ENCODE measurements around the gene FBXW4. TPM values are rescaled to one million over a fixed set of nuclear protein-coding genes. Genes with fewer than 3 reads are reported as not detected.

Gene FBXW4
- polyA plus RNA-seq, 1 donor from 2014 or later: 7.7 TPM

GRCh38 chr10:101571271-101571925 lies 123.6 kb downstream of the FBXW4 start:
- H3K4me3 ChIP-seq (ENCODE audit: low read length): no peak overlapping the region
- TF ChIP-seq EP300 (conservative IDR thresholded peaks at IDR 0.05; ENCODE audit: poor library complexity, severe bottlenecking): no peak
- TF ChIP-seq, protein P1, sequence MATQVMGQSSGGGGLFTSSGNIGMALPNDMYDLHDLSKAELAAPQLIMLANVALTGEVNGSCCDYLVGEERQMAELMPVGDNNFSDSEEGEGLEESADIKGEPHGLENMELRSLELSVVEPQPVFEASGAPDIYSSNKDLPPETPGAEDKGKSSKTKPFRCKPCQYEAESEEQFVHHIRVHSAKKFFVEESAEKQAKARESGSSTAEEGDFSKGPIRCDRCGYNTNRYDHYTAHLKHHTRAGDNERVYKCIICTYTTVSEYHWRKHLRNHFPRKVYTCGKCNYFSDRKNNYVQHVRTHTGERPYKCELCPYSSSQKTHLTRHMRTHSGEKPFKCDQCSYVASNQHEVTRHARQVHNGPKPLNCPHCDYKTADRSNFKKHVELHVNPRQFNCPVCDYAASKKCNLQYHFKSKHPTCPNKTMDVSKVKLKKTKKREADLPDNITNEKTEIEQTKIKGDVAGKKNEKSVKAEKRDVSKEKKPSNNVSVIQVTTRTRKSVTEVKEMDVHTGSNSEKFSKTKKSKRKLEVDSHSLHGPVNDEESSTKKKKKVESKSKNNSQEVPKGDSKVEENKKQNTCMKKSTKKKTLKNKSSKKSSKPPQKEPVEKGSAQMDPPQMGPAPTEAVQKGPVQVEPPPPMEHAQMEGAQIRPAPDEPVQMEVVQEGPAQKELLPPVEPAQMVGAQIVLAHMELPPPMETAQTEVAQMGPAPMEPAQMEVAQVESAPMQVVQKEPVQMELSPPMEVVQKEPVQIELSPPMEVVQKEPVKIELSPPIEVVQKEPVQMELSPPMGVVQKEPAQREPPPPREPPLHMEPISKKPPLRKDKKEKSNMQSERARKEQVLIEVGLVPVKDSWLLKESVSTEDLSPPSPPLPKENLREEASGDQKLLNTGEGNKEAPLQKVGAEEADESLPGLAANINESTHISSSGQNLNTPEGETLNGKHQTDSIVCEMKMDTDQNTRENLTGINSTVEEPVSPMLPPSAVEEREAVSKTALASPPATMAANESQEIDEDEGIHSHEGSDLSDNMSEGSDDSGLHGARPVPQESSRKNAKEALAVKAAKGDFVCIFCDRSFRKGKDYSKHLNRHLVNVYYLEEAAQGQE (IDR thresholded peaks at IDR 0.05; ENCODE audit: borderline replicate concordance): no peak
- no peak for TF ChIP-seq SMC3 (conservative IDR thresholded peaks at IDR 0.05; ENCODE audit: poor library complexity)
- TF ChIP-seq TAF1 (IDR thresholded peaks at IDR 0.05; ENCODE audit: low read depth): no peak
- no peak for TF ChIP-seq RAD21 (conservative IDR thresholded peaks at IDR 0.05)
- TF ChIP-seq POLR2AphosphoS5 (IDR thresholded peaks at IDR 0.05): no peak
- TF ChIP-seq CTCF (IDR thresholded peaks at IDR 0.05; ENCODE audit: poor library complexity, severe bottlenecking): no peak
- TF ChIP-seq MXI1 (conservative IDR thresholded peaks at IDR 0.05; ENCODE audit: poor library complexity, severe bottlenecking): no peak
- TF ChIP-seq EZH2 (IDR thresholded peaks at IDR 0.05; ENCODE audit: borderline replicate concordance, insufficient read depth, low read length, poor library complexity, severe bottlenecking): no peak
- H3K9me3 ChIP-seq (ENCODE audit: low read length): no peaks in the 10 kb centered on the region
- H3F3A ChIP-seq (ENCODE audit: insufficient read depth, low read length, poor library complexity, severe bottlenecking): no peaks in the 10 kb centered on the region
- H3K27me3 ChIP-seq (ENCODE audit: insufficient read depth, low read depth, low read length): peaks cover 22% of the 10 kb centered on the region
- H3K36me3 ChIP-seq (ENCODE audit: insufficient read depth, low read length): no peaks in the 10 kb centered on the region
- H3K9ac ChIP-seq (ENCODE audit: low read length): no peak overlapping the region
- H3K27ac ChIP-seq (ENCODE audit: low read length): no peak overlapping the region
- H3K79me2 ChIP-seq (replicated peaks; ENCODE audit: insufficient read depth, low read length): no peaks in the 10 kb centered on the region
- H3K9me2 ChIP-seq (ENCODE audit: insufficient read depth, low read length): no peaks in the 10 kb centered on the region
- no peaks in the 10 kb centered on the region for H4K20me1 ChIP-seq (ENCODE audit: insufficient read depth)
- H3K4me2 ChIP-seq (ENCODE audit: low read length): no peak overlapping the region
- no peak overlapping the region for H2AFZ ChIP-seq (ENCODE audit: low read depth, low read length)

DNA sequence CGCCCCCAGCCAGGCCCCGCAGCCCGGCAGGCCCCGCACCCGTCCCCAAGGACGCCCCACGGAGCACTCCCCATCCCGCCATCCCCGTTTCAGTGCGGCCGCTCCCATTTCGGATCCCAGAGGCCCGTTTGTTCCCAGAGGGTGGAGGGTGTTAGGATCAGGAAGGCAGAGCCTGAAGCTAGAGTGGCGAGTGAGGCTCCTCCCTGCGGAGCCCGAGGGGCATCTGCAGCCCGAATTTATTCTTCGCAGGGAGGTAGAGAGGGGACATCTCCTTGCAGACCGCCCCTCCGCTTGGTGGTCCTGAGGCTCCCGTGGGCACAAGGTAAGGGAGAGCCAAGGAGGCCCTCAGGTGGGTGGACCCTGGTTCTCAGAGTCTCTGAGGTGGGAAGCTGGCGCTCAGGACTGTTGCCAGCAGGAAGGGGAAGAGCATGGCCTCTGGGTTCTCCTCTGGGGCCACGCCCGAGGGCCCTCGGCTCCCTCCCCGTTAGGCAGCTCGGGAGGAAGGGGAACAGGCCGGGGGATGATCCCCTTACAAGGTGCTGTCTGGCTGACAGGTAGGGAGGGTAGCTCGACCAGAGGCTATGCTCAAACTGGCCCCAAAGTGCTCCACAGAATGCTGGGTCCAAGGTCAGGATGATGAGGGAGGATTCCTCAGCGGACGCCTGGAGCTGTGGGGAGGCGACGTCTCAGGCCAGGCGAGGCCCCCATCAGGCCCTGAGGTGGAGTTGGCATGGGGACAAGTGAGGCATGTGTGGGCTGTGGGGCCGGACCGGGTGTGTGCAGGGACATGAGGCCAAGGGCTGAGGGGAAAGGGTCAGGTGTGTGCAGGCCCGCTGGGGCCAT lies 124.3 kb downstream of the FBXW4 start:
- no peaks in the 10 kb centered on the region for H3K36me3 ChIP-seq (ENCODE audit: insufficient read depth, low read length)
- no peaks in the 10 kb centered on the region for H3K79me2 ChIP-seq (replicated peaks; ENCODE audit: insufficient read depth, low read length)
- peak overlapping the region; percentile 69 for H3K4me3 ChIP-seq (ENCODE audit: low read length)
- no peaks in the 10 kb centered on the region for H3K9me2 ChIP-seq (ENCODE audit: insufficient read depth, low read length)
- no peak for TF ChIP-seq EP300 (conservative IDR thresholded peaks at IDR 0.05; ENCODE audit: poor library complexity, severe bottlenecking)
- TF ChIP-seq SMC3 (conservative IDR thresholded peaks at IDR 0.05; ENCODE audit: poor library complexity): peak; percentile 47
- no peak overlapping the region for H2AFZ ChIP-seq (ENCODE audit: low read depth, low read length)
- H3K27me3 ChIP-seq (ENCODE audit: insufficient read depth, low read depth, low read length): peaks cover 22% of the 10 kb centered on the region
- H3K27ac ChIP-seq (ENCODE audit: low read length): no peak overlapping the region
- H3F3A ChIP-seq (ENCODE audit: insufficient read depth, low read length, poor library complexity, severe bottlenecking): no peaks in the 10 kb centered on the region
- no peaks in the 10 kb centered on the region for H3K9me3 ChIP-seq (ENCODE audit: low read length)
- peak overlapping the region; percentile 17 for H3K4me2 ChIP-seq (ENCODE audit: low read length)
- no peaks in the 10 kb centered on the region for H4K20me1 ChIP-seq (ENCODE audit: insufficient read depth)
- peak overlapping the region; percentile 55 for H3K9ac ChIP-seq (ENCODE audit: low read length)
